K562 (cell line): ENCODE measurements around the gene YAE1. TPM values are rescaled to one million over a fixed set of nuclear protein-coding genes. Genes with fewer than 3 reads are reported as not detected.

ENCODE experiments used
- ATAC-seq: fragments of 200-7000 bp; cut with Tn5 transposase; 3 replicates; pipeline ENCODE4 v1.9.1; 2020; ENCODE audit warnings: moderate library complexity
- BruUV-seq: library from RNA; stranded (reverse); fragments of 400-500 nt; replicated peaks from 2 replicates; lab custom pipeline; 2021; lab: Mats Ljungman, UMichigan
- CTCF ChIA-PET: fragments of 300-600 bp; formaldehyde crosslinking; extraction: SDS; loops from one replicate; lab custom pipeline; 2021; ENCODE audit warnings: low intra/inter-chr PET ratio; lab: Yijun Ruan, JAX
- POLR2A ChIA-PET: fragments of 300-600, 350-650 bp; sonication (Branson Sonifier 250); formaldehyde crosslinking; extraction: SDS; loops from one replicate; lab custom pipeline; 2021; ENCODE audit warnings: antibody characterized with exemption, inconsistent platforms; lab: Yijun Ruan, JAX
- DNase-seq, 4 experiments: peaks; one replicate each; pipeline versions ENCODE4 v3.0.0 to v3.0.0-alpha.2; 2011 to 2018; ENCODE audit warnings: low spot score in 3 of 4, mixed read lengths in 3 of 4; ENCODE audit errors: extremely low read depth in 1 of 4
- FAIRE-seq: peaks from 2 replicates; lab custom pipeline; 2011; peaks lifted over from hg19 to GRCh38; lab: Jason Lieb, UNC
- H2AFZ ChIP-seq: 2 replicates; pipeline ENCODE4 v1.6.0; 2011; ENCODE audit warnings: low read depth, low read length, control low read depth, inconsistent platforms
- H3K27ac ChIP-seq: fragments of 200-600 bp; 3 replicates; pipeline ENCODE4 v1.8.0; 2011; ENCODE audit warnings: low read depth, mild to moderate bottlenecking, control low read depth, inconsistent platforms, low read length, moderate library complexity, mixed read lengths; ENCODE audit errors: extremely low read depth
- H3K27me3 ChIP-seq, 2 experiments: fragments of 300-600 bp in 1 of 2; 2 replicates in 1 of 2; 3 replicates in 1 of 2; pipeline versions ENCODE4 v1.6.0 to v1.8.0; 2011; ENCODE audit warnings: inconsistent platforms in 2 of 2, low read length in 2 of 2, mild to moderate bottlenecking in 1 of 2, mixed read lengths in 1 of 2, moderate library complexity in 1 of 2; ENCODE audit not compliant: control insufficient read depth in 2 of 2, insufficient read depth in 2 of 2
- H3K36me3 ChIP-seq: fragments of 300-600 bp; 3 replicates; pipeline ENCODE4 v1.8.0; 2011; ENCODE audit warnings: mild to moderate bottlenecking, low read length, inconsistent platforms; ENCODE audit not compliant: control insufficient read depth, insufficient read depth
- H3K4me1 ChIP-seq, 2 experiments: fragments of 200-600 bp in 1 of 2; replicated peaks in 1 of 2; 2 replicates in 1 of 2; 3 replicates in 1 of 2; pipeline versions ENCODE4 v1.5.1 to v1.8.0; 2011; ENCODE audit warnings: inconsistent platforms in 2 of 2, low read length in 2 of 2, mild to moderate bottlenecking in 1 of 2, mixed read lengths in 1 of 2, moderate library complexity in 1 of 2; ENCODE audit not compliant: control insufficient read depth in 2 of 2, insufficient read depth in 2 of 2
- H3K4me2 ChIP-seq: 2 replicates; pipeline ENCODE4 v1.6.1; 2011; ENCODE audit warnings: low read length, control low read depth, inconsistent platforms, mixed read lengths; ENCODE audit not compliant: insufficient read depth
- H3K4me3 ChIP-seq: fragments of 200-600 bp; sonication (generic), shearing (Covaris generic); 2 replicates; pipeline ENCODE4 v1.5.1; 2016; ENCODE audit warnings: control low read depth, inconsistent platforms
- H3K79me2 ChIP-seq: fragments of 200-600 bp; 3 replicates; pipeline ENCODE4 v1.8.0; 2011; ENCODE audit warnings: low read length, inconsistent platforms; ENCODE audit not compliant: control insufficient read depth, insufficient read depth
- H3K9ac ChIP-seq, 2 experiments: 2 replicates each; pipeline versions ENCODE4 v1.6.0 to v1.6.1; 2011; ENCODE audit warnings: low read depth in 2 of 2, low read length in 2 of 2, control low read depth in 1 of 2, inconsistent platforms in 1 of 2, mild to moderate bottlenecking in 1 of 2, mixed read lengths in 1 of 2; ENCODE audit not compliant: insufficient read depth in 1 of 2
- H3K9me1 ChIP-seq: one replicate; pipeline ENCODE4 v1.6.0; 2011; ENCODE audit warnings: inconsistent platforms, mild to moderate bottlenecking, low read length, moderate library complexity; ENCODE audit not compliant: control insufficient read depth, insufficient read depth
- H3K9me3 ChIP-seq: replicated peaks from 2 replicates; pipeline ENCODE4 v1.5.1; 2011; ENCODE audit warnings: low read depth, low read length, inconsistent platforms; ENCODE audit not compliant: control insufficient read depth, insufficient read depth
- H4K20me1 ChIP-seq: replicated peaks from 2 replicates; pipeline ENCODE4 v1.6.1; 2011; ENCODE audit warnings: low read length, inconsistent platforms, mixed read lengths; ENCODE audit not compliant: control insufficient read depth, insufficient read depth
- ATF7 ChIP-seq: fragments of 450-650 bp; IDR thresholded peaks from 2 replicates; pipeline ENCODE4 v1.7.1; 2014; ENCODE audit warnings: mild to moderate bottlenecking, moderate library complexity
- ELK3 ChIP-seq: fragments of 450-650 bp; formaldehyde crosslinking; IDR thresholded peaks from 2 replicates; pipeline ENCODE4 v1.4.0; 2020; ENCODE audit warnings: mild to moderate bottlenecking
- FIP1L1 ChIP-seq: fragments of 200-400 bp; formaldehyde crosslinking; IDR thresholded peaks from 2 replicates; pipeline ENCODE4 v1.6.1; 2018; ENCODE audit warnings: mild to moderate bottlenecking, low read depth, low read length; ENCODE audit not compliant: poor library complexity, severe bottlenecking
- NONO ChIP-seq, 2 experiments: fragments of 200-400 bp in 1 of 2; fragments of 450-650 bp in 1 of 2; formaldehyde crosslinking in 1 of 2; IDR thresholded peaks; 2 replicates each; pipeline ENCODE4 v1.6.1; 2017; ENCODE audit warnings: low read depth in 2 of 2, mild to moderate bottlenecking in 2 of 2, moderate library complexity in 2 of 2, low read length in 1 of 2
- POLR2A ChIP-seq: fragments of 450-650 bp; conservative IDR thresholded peaks from 2 replicates; pipeline ENCODE4 v1.6.1; 2016
- RAD21 ChIP-seq, 2 experiments: fragments of 250-450 bp in 1 of 2; fragments of 450-650 bp in 1 of 2; sonication (Bioruptor Pico) in 1 of 2; formaldehyde crosslinking in 1 of 2; IDR thresholded peaks in 1 of 2; conservative IDR thresholded peaks in 1 of 2; 2 replicates each; pipeline versions ENCODE4 v1.4.0 to v1.8.0; 2020 to 2022; ENCODE audit warnings: mild to moderate bottlenecking in 2 of 2, moderate library complexity in 1 of 2
- SAFB2 ChIP-seq: fragments of 200-400 bp; formaldehyde crosslinking; IDR thresholded peaks from 2 replicates; pipeline ENCODE4 v1.6.1; 2018; ENCODE audit warnings: borderline replicate concordance, low read length, low read depth, moderate library complexity; ENCODE audit not compliant: severe bottlenecking
- TCF15 ChIP-seq: fragments of 250-450 bp; sonication (Bioruptor Pico); IDR thresholded peaks from 2 replicates; pipeline ENCODE4 v1.8.0; 2022; ENCODE audit warnings: moderate library complexity, mild to moderate bottlenecking, inconsistent platforms
- ZBTB2 ChIP-seq: fragments of 450-650 bp; IDR thresholded peaks from 2 replicates; pipeline ENCODE4 v1.6.1; 2016; ENCODE audit warnings: antibody characterized with exemption
- ZC3H4 ChIP-seq: sonication (generic); formaldehyde crosslinking; IDR thresholded peaks from 2 replicates; pipeline ENCODE4 v1.9.0; 2021; ENCODE audit warnings: missing genetic modification reagents, borderline replicate concordance
- ZFPM2 ChIP-seq: fragments of 250-450 bp; sonication (Bioruptor Pico); IDR thresholded peaks from 2 replicates; pipeline ENCODE4 v1.5.1; 2022; ENCODE audit warnings: mild to moderate bottlenecking
- ZNF282 ChIP-seq: sonication (generic); formaldehyde crosslinking; IDR thresholded peaks from 2 replicates; pipeline ENCODE4 v1.8.1; 2023; ENCODE audit warnings: missing genetic modification reagents
- ZNF76 ChIP-seq: fragments of 250-450 bp; sonication (Bioruptor Pico); IDR thresholded peaks from 2 replicates; pipeline ENCODE4 v1.4.0; 2020; ENCODE audit warnings: mild to moderate bottlenecking, moderate library complexity, borderline replicate concordance
- WGBS: fragments of 100-300 bp; shearing (Covaris generic); methylation state at CpG from one replicate; pipeline ENCODE4 v1.1.6; 2016; ENCODE audit warnings: low coverage, mixed read lengths; ENCODE audit not compliant: insufficient coverage; ENCODE audit errors: missing lambda C conversion rate; 5-methylcytosine and 5-hydroxymethylcytosine counted together
- in situ Hi-C: fragments of 300-500 bp; cut with MboI; formaldehyde crosslinking; loops from 4 replicates; pipeline ENCODE4 v1.15.0; 2018; ENCODE audit warnings: inconsistent platforms, mixed read lengths
- intact Hi-C: fragments of 100-400 bp; cut with micrococcal nuclease; formaldehyde crosslinking; loops from 2 replicates; pipeline ENCODE4 v1.14.2; 2022
- polyA plus RNA-seq, 8 experiments: library from polyadenylated mRNA; depleted of rRNA in 4 of 8; stranded (reverse) in 5 of 8; unstranded in 3 of 8; fragments of >200 nt; fragmentation: Nextera tagmentation in 2 of 8; fragmentation: Illumina TruSeq in 1 of 8; extraction: Ambion mirVana in 2 of 8; extraction: Trizol in 1 of 8; gene quantifications; 2 replicates each; pipeline versions ENCODE4 v1.2.1 to v1.2.3, GENCODE V29; 2011 to 2014; ENCODE audit warnings: inconsistent platforms in 1 of 8, missing spikeins in 1 of 8
- total RNA-seq, 7 experiments: library from RNA; depleted of rRNA in 6 of 7; stranded (reverse); fragments of >200 nt in 6 of 7; fragmentation: Illumina TruSeq in 2 of 7; extraction: Trizol in 2 of 7; gene quantifications; 2 replicates each; pipeline versions ENCODE4 v1.2.1 to v1.2.3, GENCODE V29; 2011 to 2021; ENCODE audit warnings: low replicate concordance in 1 of 7

Gene YAE1
- total and polyA plus RNA-seq, 9 of the 15 experiments (the other 6 are each of a cell fraction or from before 2014, with no cell fraction given), result 15.2 to 63.4 (median 30.1) TPM

GRCh38 chr7:39583539-39583938, 17.3 kb downstream of the YAE1 start:
- no TSS peak for BruUV-seq
- WGBS, result 27% methylated on average over 2 of the region's 2 CpGs
- no peaks in the 10 kb centered on the region for H3K9me1 ChIP-seq
- no peak overlapping the region for H3K4me2 ChIP-seq
- ChIA-PET CTCF (interaction anchor here (1.4 kb wide), 1 partner anchor 163 kb away, joined by 6 read pairs; no protein-coding TSS in a partner anchor), POLR2A (interaction anchor here (0.5 to 0.8 kb wide), 4 partner anchors 9 to 444 kb away, joined by 3 to 4 read pairs (median 3); partner anchors contain the start of gene CDK13)
- ATAC-seq (no peak), DNase-seq (no peak), FAIRE-seq (no peak)
- peaks cover 0 to 4% of the 10 kb centered on the region in 2 experiments; a peak in 2 of 5 replicates for H3K4me1 ChIP-seq
- H3K9me3 ChIP-seq, result no peaks in the 10 kb centered on the region
- TF ChIP-seq ATF7 (0 out of 2 replicates have a peak, but pooled peaks have one; percentile 21), RAD21 (CRISPR knock-in tag; conservative IDR thresholded peaks at IDR 0.05 in 1 of 2, IDR thresholded peaks at IDR 0.05 in 1 of 2) (no peak)
- no peak overlapping the region for H3K9ac ChIP-seq
- H2AFZ ChIP-seq, result peak overlapping the region; percentile 14; the same call in 1 of the 2 replicates
- H4K20me1 ChIP-seq, result no peaks in the 10 kb centered on the region
- no peaks in the 10 kb centered on the region for H3K79me2 ChIP-seq
- in situ Hi-C loops (loop anchor here (5.0 to 10.0 kb wide), 2 partner anchors 159 to 471 kb away; no protein-coding TSS in a partner anchor), intact Hi-C loops (no loop called here)
- H3K4me3 ChIP-seq, result no peak overlapping the region
- no peaks in the 10 kb centered on the region for H3K27me3 ChIP-seq
- no peaks in the 10 kb centered on the region for H3K36me3 ChIP-seq
- no peak overlapping the region for H3K27ac ChIP-seq

- in situ Hi-C loops, result loop anchor here (10.0 kb wide), 1 partner anchor 467 kb away; no protein-coding TSS in a partner anchor
- TF ChIP-seq ATF7 (no peak), NONO (IDR thresholded peaks at IDR 0.05; ENCODE audit: low read depth in 2 of 2, low read length in 1 of 2) (no peak), ZC3H4 (CRISPR knock-in tag) (no peak), FIP1L1 (no peak), ZBTB2 (no peak), SAFB2 (no peak), ZNF282 (CRISPR knock-in tag) (no peak), ZNF76 (CRISPR knock-in tag) (no peak), POLR2A (no peak), ZFPM2 (no peak), ELK3 (CRISPR knock-in tag) (no peak), TCF15 (CRISPR knock-in tag) (no peak)
Observed at GRCh38 chr7:39587393-39587792, 21.2 kb downstream of the YAE1 start.

More at GRCh38 chr7:39587393-39587792, 21.2 kb downstream of the YAE1 start:
- no peak overlapping the region for H3K4me2 ChIP-seq
- H3K9ac ChIP-seq, result no peak overlapping the region
- POLR2A ChIA-PET, result no interaction called here
- no peak overlapping the region for H3K27ac ChIP-seq
- no peaks in the 10 kb centered on the region for H3K9me3 ChIP-seq
- intact Hi-C loops, result no loop called here
- no peaks in the 10 kb centered on the region for H3K9me1 ChIP-seq
- FAIRE-seq, result no peak
- no peaks in the 10 kb centered on the region for H4K20me1 ChIP-seq
- CTCF ChIA-PET, result no interaction called here
- no TSS peak for BruUV-seq
- no peak for ATAC-seq
- no peak for DNase-seq
- no peak overlapping the region for H3K4me3 ChIP-seq
- H2AFZ ChIP-seq, result no peak overlapping the region
- H3K27me3 ChIP-seq, result no peaks in the 10 kb centered on the region
- H3K36me3 ChIP-seq, result no peaks in the 10 kb centered on the region
- H3K4me1 ChIP-seq, result peaks cover 4 to 15% of the 10 kb centered on the region in 2 experiments
- no peaks in the 10 kb centered on the region for H3K79me2 ChIP-seq
